Neuronal stem cell (in vitro differentiated cells): ENCODE measurements around the gene CCDC170.

Source experiments
- DNase-seq: peaks from one replicate; pipeline ENCODE4 v3.0.0-alpha.2; 2013; ENCODE audit warnings: low spot score
- H2AFZ ChIP-seq: one replicate; pipeline ENCODE4 v1.6.1; 2013; ENCODE audit warnings: mild to moderate bottlenecking, low read length, inconsistent platforms
- H2AK5ac ChIP-seq: 2 replicates; pipeline ENCODE4 v1.6.1; 2013; ENCODE audit warnings: low read depth, mild to moderate bottlenecking, inconsistent platforms, low read length, moderate library complexity, mixed read lengths
- H2BK120ac ChIP-seq: 2 replicates; pipeline ENCODE4 v1.6.1; 2013; ENCODE audit warnings: low read depth, mild to moderate bottlenecking, inconsistent platforms, low read length, moderate library complexity, mixed read lengths
- H2BK12ac ChIP-seq: one replicate; pipeline ENCODE4 v1.6.1; 2013; ENCODE audit warnings: low read length, inconsistent platforms
- H2BK15ac ChIP-seq: 2 replicates; pipeline ENCODE4 v1.6.1; 2013; ENCODE audit warnings: mild to moderate bottlenecking, low read length, inconsistent platforms, mixed read lengths
- H2BK5ac ChIP-seq: one replicate; pipeline ENCODE4 v1.6.1; 2013; ENCODE audit warnings: inconsistent platforms, mild to moderate bottlenecking, low read length, moderate library complexity
- H3K14ac ChIP-seq: one replicate; pipeline ENCODE4 v1.6.1; 2013; ENCODE audit warnings: low read length, inconsistent platforms
- H3K18ac ChIP-seq: 2 replicates; pipeline ENCODE4 v1.6.1; 2013; ENCODE audit warnings: low read length, inconsistent platforms
- H3K23ac ChIP-seq: 2 replicates; pipeline ENCODE4 v1.6.1; 2013; ENCODE audit warnings: low read depth, mild to moderate bottlenecking, mixed read lengths, low read length, inconsistent platforms; ENCODE audit not compliant: poor library complexity
- H3K27ac ChIP-seq: replicated peaks from 3 replicates; pipeline ENCODE4 v1.5.1; 2013; ENCODE audit warnings: low read length, inconsistent platforms
- H3K27me3 ChIP-seq, 3 experiments: 2 replicates each; pipeline ENCODE4 v1.6.1; 2013; ENCODE audit warnings: low read length in 3 of 3, mild to moderate bottlenecking in 2 of 3, inconsistent platforms in 1 of 3, low read depth in 1 of 3, mixed read lengths in 1 of 3, moderate library complexity in 1 of 3; ENCODE audit not compliant: control insufficient read depth in 3 of 3, insufficient read depth in 3 of 3
- H3K36me3 ChIP-seq, 2 donors: replicated peaks in 1 of 2; 2 replicates each; pipeline ENCODE4 v1.6.1; 2013; ENCODE audit warnings: low read length in 2 of 2; ENCODE audit not compliant: control insufficient read depth in 2 of 2, insufficient read depth in 2 of 2
- H3K4ac ChIP-seq: 2 replicates; pipeline ENCODE4 v1.6.1; 2013; ENCODE audit warnings: inconsistent platforms, mild to moderate bottlenecking, low read length, moderate library complexity
- H3K4me1 ChIP-seq, 2 donors: 1 replicate in 1 of 2; 2 replicates in 1 of 2; pipeline ENCODE4 v1.6.1; 2013; ENCODE audit warnings: low read length in 2 of 2, low read depth in 1 of 2; ENCODE audit not compliant: control insufficient read depth in 2 of 2, insufficient read depth in 1 of 2
- H3K4me2 ChIP-seq: one replicate; pipeline ENCODE4 v1.6.1; 2013; ENCODE audit warnings: mild to moderate bottlenecking, low read length, inconsistent platforms; ENCODE audit not compliant: insufficient read depth, poor library complexity, severe bottlenecking
- H3K4me3 ChIP-seq, 2 donors: 2 replicates each; pipeline ENCODE4 v1.5.1; 2013; ENCODE audit warnings: low read length in 2 of 2, mild to moderate bottlenecking in 2 of 2, inconsistent platforms in 1 of 2, moderate library complexity in 1 of 2
- H3K79me1 ChIP-seq: one replicate; pipeline ENCODE4 v1.6.1; 2013; ENCODE audit warnings: low read depth, mild to moderate bottlenecking, inconsistent platforms, low read length, moderate library complexity
- H3K9ac ChIP-seq: one replicate; pipeline ENCODE4 v1.6.1; 2013; ENCODE audit warnings: mild to moderate bottlenecking, low read depth, low read length, inconsistent platforms; ENCODE audit not compliant: poor library complexity
- H3K9me3 ChIP-seq, 2 donors: replicated peaks in 1 of 2; 2 replicates each; pipeline versions ENCODE3 to v1.6.1; 2013; ENCODE audit warnings: low read length in 2 of 2, mild to moderate bottlenecking in 2 of 2, inconsistent platforms in 1 of 2, low read depth in 1 of 2, mixed read lengths in 1 of 2, moderate library complexity in 1 of 2; ENCODE audit not compliant: control insufficient read depth in 2 of 2, insufficient read depth in 1 of 2
- H4K8ac ChIP-seq: one replicate; pipeline ENCODE4 v1.6.1; 2013; ENCODE audit warnings: low read depth, mild to moderate bottlenecking, inconsistent platforms, low read length, moderate library complexity
- H4K91ac ChIP-seq: one replicate; pipeline ENCODE4 v1.6.1; 2013; ENCODE audit warnings: low read length, low read depth, mild to moderate bottlenecking, inconsistent platforms; ENCODE audit not compliant: poor library complexity
- WGBS, 2 donors: extraction: QIAGEN DNeasy Blood & Tissue Kit; methylation state at CpG; one replicate each; pipeline ENCODE4 v1.1.7; 2013; ENCODE audit warnings: missing lambda C conversion rate in 2 of 2, mixed read lengths in 1 of 2; ENCODE audit not compliant: insufficient read length in 2 of 2, insufficient replicate concordance in 1 of 2; ENCODE audit errors: extremely low coverage in 2 of 2; 5-methylcytosine and 5-hydroxymethylcytosine counted together

The CCDC170 gene

GRCh38 chr6:151664390-151664789, 170.6 kb downstream of the CCDC170 start:
- no peak overlapping the region for H2BK15ac ChIP-seq
- H3K23ac ChIP-seq = no peak overlapping the region
- H3K4me1 ChIP-seq = no peaks in the 10 kb centered on the region
- no peak overlapping the region for H3K9ac ChIP-seq
- no CpG with 5 or more reads among the region's 5 CpGs for WGBS, 2 donors
- no peak overlapping the region for H4K8ac ChIP-seq
- H2BK120ac ChIP-seq = no peak overlapping the region
- no peaks in the 10 kb centered on the region for H3K9me3 ChIP-seq
- no peak overlapping the region for H2AK5ac ChIP-seq
- H3K14ac ChIP-seq = no peak overlapping the region
- H3K36me3 ChIP-seq = no peaks in the 10 kb centered on the region
- no peak overlapping the region for H2AFZ ChIP-seq
- H3K27me3 ChIP-seq = no peaks in the 10 kb centered on the region
- H3K79me1 ChIP-seq = no peaks in the 10 kb centered on the region
- H2BK5ac ChIP-seq = no peak overlapping the region
- no peak overlapping the region for H3K4me2 ChIP-seq
- H3K18ac ChIP-seq = no peak overlapping the region
- H3K4me3 ChIP-seq = no peak overlapping the region
- no peak overlapping the region for H3K27ac ChIP-seq
- H4K91ac ChIP-seq = no peak overlapping the region
- no peak overlapping the region for H2BK12ac ChIP-seq
- DNase-seq = no peak
- no peak overlapping the region for H3K4ac ChIP-seq

- no peaks in the 10 kb centered on the region for H3K27me3 ChIP-seq
Measured at GRCh38 chr6:151665329-151665728, 171.5 kb downstream of the CCDC170 start.

GRCh38 chr6:151666526-151666925, 172.7 kb downstream of the CCDC170 start:
- Histone ChIP-seq H2BK120ac (no peak overlapping the region), H3K23ac (no peak overlapping the region), H2BK12ac (no peak overlapping the region), H3K18ac (no peak overlapping the region), H3K27me3 (no peaks in the 10 kb centered on the region), H2BK5ac (no peak overlapping the region), H4K8ac (no peak overlapping the region), H2BK15ac (no peak overlapping the region), H3K4me3 (no peak overlapping the region), H3K36me3 (no peaks in the 10 kb centered on the region), H3K27ac (no peak overlapping the region), H3K4ac (no peak overlapping the region), H2AFZ (no peak overlapping the region), H4K91ac (no peak overlapping the region), H3K14ac (no peak overlapping the region), H3K4me2 (no peak overlapping the region), H3K9ac (no peak overlapping the region), H3K79me1 (no peaks in the 10 kb centered on the region), H3K4me1 (no peaks in the 10 kb centered on the region), H2AK5ac (no peak overlapping the region), H3K9me3 (no peaks in the 10 kb centered on the region)
- no CpG with 5 or more reads among the region's 2 CpGs for WGBS, 2 donors
- DNase-seq = no peak

More at GRCh38 chr6:151665329-151665728, 171.5 kb downstream of the CCDC170 start:
- no peak overlapping the region for H3K14ac ChIP-seq
- H2BK5ac ChIP-seq = no peak overlapping the region
- no CpG with 5 or more reads among the region's 7 CpGs for WGBS, 2 donors
- no peak overlapping the region for H3K4me3 ChIP-seq
- no peaks in the 10 kb centered on the region for H3K4me1 ChIP-seq
- no peak overlapping the region for H2BK120ac ChIP-seq
- no peak overlapping the region for H3K4me2 ChIP-seq
- H3K79me1 ChIP-seq = no peaks in the 10 kb centered on the region
- no peak overlapping the region for H3K4ac ChIP-seq
- H3K23ac ChIP-seq = no peak overlapping the region
- H2AK5ac ChIP-seq = no peak overlapping the region
- no peaks in the 10 kb centered on the region for H3K9me3 ChIP-seq
- H4K8ac ChIP-seq = no peak overlapping the region
- no peak overlapping the region for H3K18ac ChIP-seq
- no peak overlapping the region for H3K9ac ChIP-seq
- H3K36me3 ChIP-seq = no peaks in the 10 kb centered on the region
- H4K91ac ChIP-seq = no peak overlapping the region
- no peak overlapping the region for H2BK15ac ChIP-seq
- H2AFZ ChIP-seq = no peak overlapping the region
- no peak for DNase-seq
- no peak overlapping the region for H2BK12ac ChIP-seq
- no peak overlapping the region for H3K27ac ChIP-seq

- no CpG with 5 or more reads among the region's 3 CpGs for WGBS, 2 donors
- no peak overlapping the region for H2BK12ac ChIP-seq
Measured at GRCh38 chr6:151669208-151669560, 175.4 kb downstream of the CCDC170 start.

More at GRCh38 chr6:151669208-151669560, 175.4 kb downstream of the CCDC170 start:
- Histone ChIP-seq H3K79me1 (no peaks in the 10 kb centered on the region), H3K4me1 (no peaks in the 10 kb centered on the region), H3K4me3 (no peak overlapping the region), H3K36me3 (no peaks in the 10 kb centered on the region), H3K4ac (no peak overlapping the region), H3K9ac (no peak overlapping the region), H4K91ac (no peak overlapping the region), H3K9me3 (no peaks in the 10 kb centered on the region), H3K4me2 (no peak overlapping the region), H2AK5ac (no peak overlapping the region), H3K27ac (no peak overlapping the region), H2AFZ (no peak overlapping the region), H3K27me3 (no peaks in the 10 kb centered on the region), H2BK15ac (no peak overlapping the region), H2BK120ac (no peak overlapping the region), H3K18ac (no peak overlapping the region), H4K8ac (no peak overlapping the region), H3K14ac (no peak overlapping the region), H2BK5ac (no peak overlapping the region), H3K23ac (no peak overlapping the region)
- no peak for DNase-seq
